MM.1S (cell line): Measurements from ENCODE around the gene KCNG2.

Experiments
- CTCF ChIP-seq: fragments of 300-600 bp; sonication (generic); IDR thresholded peaks from 2 replicates; pipeline ENCODE4 v1.5.1; 2016; ENCODE audit warnings: antibody characterized with exemption, low read length, mixed read lengths
- EZH2 ChIP-seq: fragments of 300-600 bp; sonication (generic); optimal IDR thresholded peaks from 2 replicates; pipeline ENCODE3; 2017; ENCODE audit warnings: low read depth, mild to moderate bottlenecking, antibody characterized with exemption, low read length, mixed read lengths
- EZH2phosphoT487 ChIP-seq: fragments of 300-600 bp; sonication (generic); IDR thresholded peaks from 2 replicates; pipeline ENCODE4 v1.6.1; 2018; ENCODE audit warnings: antibody characterized with exemption, low read length

- no peak for TF ChIP-seq EZH2
- TF ChIP-seq CTCF: no peak
- no peak for TF ChIP-seq EZH2phosphoT487
Measured at GRCh38 chr18:79756826-79757225, 40.9 kb upstream of the KCNG2 start.
